HepG2 (cell line): ENCODE results near the gene NUDCD2. TPM values are rescaled to one million over a fixed set of nuclear protein-coding genes. Genes with fewer than 3 reads are reported as not detected.
A peak's percentile ranks its signal among the peaks of the same experiment; 100 is the strongest.

ENCODE experiments used
- BRCA1 ChIP-seq: sonication (generic); formaldehyde crosslinking; IDR thresholded peaks from 2 replicates; pipeline ENCODE4 v1.4.0; 2020; ENCODE audit warnings: missing genetic modification reagents
- CREB1 ChIP-seq, 2 experiments: fragments of 450-650 bp in 1 of 2; IDR thresholded peaks; 2 replicates each; pipeline ENCODE4 v1.6.1; 2016 to 2017; ENCODE audit warnings: control low read depth in 1 of 2, mild to moderate bottlenecking in 1 of 2, missing compliant biosample characterization in 1 of 2, missing genetic modification characterization in 1 of 2
- ERF ChIP-seq: IDR thresholded peaks from 2 replicates; pipeline ENCODE4 v1.6.1; 2018; ENCODE audit warnings: missing biosample characterization, missing genetic modification reagents
- GATA4 ChIP-seq: sonication (generic); IDR thresholded peaks from 2 replicates; pipeline ENCODE4 v1.6.1; 2016; ENCODE audit warnings: antibody characterized with exemption, low read depth, borderline replicate concordance
- GZF1 ChIP-seq: sonication (generic); formaldehyde crosslinking; IDR thresholded peaks from 2 replicates; pipeline ENCODE4 v1.5.1; 2020; ENCODE audit warnings: mild to moderate bottlenecking, missing genetic modification reagents
- ISX ChIP-seq: sonication (generic); formaldehyde crosslinking; conservative IDR thresholded peaks from 2 replicates; pipeline ENCODE4 v1.5.0; 2020; ENCODE audit warnings: missing genetic modification reagents
- MIER2 ChIP-seq: IDR thresholded peaks from 2 replicates; pipeline ENCODE4 v1.6.1; 2016; ENCODE audit warnings: missing biosample characterization, missing genetic modification reagents
- SNRNP70 ChIP-seq: fragments of 200-400 bp; formaldehyde crosslinking; IDR thresholded peaks from 2 replicates; pipeline ENCODE4 v1.6.1; 2017; ENCODE audit warnings: mild to moderate bottlenecking, low read depth, low read length, moderate library complexity
- SOX13 ChIP-seq, 3 experiments: fragments of 450-650 bp in 1 of 3; sonication (generic) in 1 of 3; formaldehyde crosslinking in 1 of 3; IDR thresholded peaks in 2 of 3; conservative IDR thresholded peaks in 1 of 3; 2 replicates each; pipeline versions ENCODE4 v1.5.0 to v1.6.1; 2016 to 2020; ENCODE audit warnings: antibody characterized with exemption in 1 of 3, mild to moderate bottlenecking in 1 of 3, missing compliant biosample characterization in 1 of 3, missing genetic modification reagents in 1 of 3, moderate library complexity in 1 of 3
- SOX6 ChIP-seq, 2 experiments: fragments of 450-650 bp in 1 of 2; sonication (generic) in 1 of 2; formaldehyde crosslinking in 1 of 2; IDR thresholded peaks; 2 replicates each; pipeline versions ENCODE4 v1.4.0 to v1.6.1; 2017 to 2020; ENCODE audit warnings: antibody characterized with exemption in 1 of 2, mild to moderate bottlenecking in 1 of 2, missing genetic modification reagents in 1 of 2
- TBX2 ChIP-seq: sonication (generic); formaldehyde crosslinking; IDR thresholded peaks from 2 replicates; pipeline ENCODE4 v1.5.0; 2020; ENCODE audit warnings: missing genetic modification reagents, mild to moderate bottlenecking, borderline replicate concordance
- TGIF2 ChIP-seq: IDR thresholded peaks from 2 replicates; pipeline ENCODE4 v1.6.1; 2016; ENCODE audit warnings: control low read depth, missing compliant biosample characterization
- THAP8 ChIP-seq: sonication (generic); formaldehyde crosslinking; IDR thresholded peaks from 2 replicates; pipeline ENCODE4 v1.5.1; 2020; ENCODE audit warnings: missing genetic modification reagents, mild to moderate bottlenecking, borderline replicate concordance
- ZNF121 ChIP-seq: sonication (generic); formaldehyde crosslinking; IDR thresholded peaks from 2 replicates; pipeline ENCODE4 v1.5.0; 2020; ENCODE audit warnings: mild to moderate bottlenecking, missing genetic modification reagents
- ZNF205 ChIP-seq: IDR thresholded peaks from 2 replicates; pipeline ENCODE4 v1.6.1; 2018; ENCODE audit warnings: missing biosample characterization, missing genetic modification reagents
- ZNF256 ChIP-seq: sonication (generic); formaldehyde crosslinking; conservative IDR thresholded peaks from 2 replicates; pipeline ENCODE4 v1.4.0; 2020; ENCODE audit warnings: missing genetic modification reagents
- ZNF619 ChIP-seq: sonication (generic); formaldehyde crosslinking; IDR thresholded peaks from 2 replicates; pipeline ENCODE4 v1.4.0; 2020; ENCODE audit warnings: mild to moderate bottlenecking, missing genetic modification reagents
- ZNF670 ChIP-seq: sonication (generic); formaldehyde crosslinking; IDR thresholded peaks from 2 replicates; pipeline ENCODE4 v1.8.0; 2022; ENCODE audit warnings: mild to moderate bottlenecking, missing genetic modification reagents, borderline replicate concordance
- ZNF674 ChIP-seq: sonication (generic); formaldehyde crosslinking; IDR thresholded peaks from 2 replicates; pipeline ENCODE4 v1.5.0; 2020; ENCODE audit warnings: low read depth, mild to moderate bottlenecking, missing genetic modification reagents
- ZNF761 ChIP-seq: sonication (generic); formaldehyde crosslinking; conservative IDR thresholded peaks from 2 replicates; pipeline ENCODE4 v1.4.0; 2020; ENCODE audit warnings: mild to moderate bottlenecking, missing genetic modification reagents
- polyA plus RNA-seq, 8 experiments: library from polyadenylated mRNA; depleted of rRNA in 3 of 8; stranded (reverse) in 7 of 8; unstranded in 1 of 8; fragments of >200 nt; fragmentation: Illumina TruSeq in 4 of 8; extraction: Trizol in 4 of 8; gene quantifications; 2 replicates each; pipeline versions ENCODE4 v1.2.1 to v1.2.3, GENCODE V29; 2011 to 2016; ENCODE audit warnings: low read depth in 4 of 8, missing spikeins in 1 of 8, mixed read lengths in 1 of 8; ENCODE audit not compliant: insufficient read depth in 1 of 8
- total RNA-seq, 5 experiments: library from RNA; depleted of rRNA; stranded (reverse); fragments of >200 nt; fragmentation: Illumina TruSeq; extraction: Trizol; gene quantifications; 2 replicates each; pipeline ENCODE4 v1.2.3, GENCODE V29; 2016; ENCODE audit warnings: low read depth in 1 of 5
- TF ChIP-seq, protein P1 (sequence below): sonication (generic); formaldehyde crosslinking; IDR thresholded peaks from 2 replicates; pipeline ENCODE4 v1.4.0; 2020; ENCODE audit warnings: missing genetic modification reagents, borderline replicate concordance
- TF ChIP-seq, protein P2 (sequence below): sonication (generic); formaldehyde crosslinking; IDR thresholded peaks from 2 replicates; pipeline ENCODE4 v1.5.1; 2020; ENCODE audit warnings: mild to moderate bottlenecking, missing genetic modification reagents, moderate library complexity
- TF ChIP-seq, protein P3 (sequence below): sonication (generic); formaldehyde crosslinking; IDR thresholded peaks from 2 replicates; pipeline ENCODE4 v1.4.0; 2020; ENCODE audit warnings: missing genetic modification reagents

The NUDCD2 gene
- total and polyA plus RNA-seq, 2 of the 13 experiments (the other 11 are each of a cell fraction or from before 2014, with no cell fraction given), result 14.8 to 39.2 TPM

GRCh38 chr5:163459819-163460561, at the start of gene NUDCD2 (continued):
- TF ChIP-seq ZNF256 (CRISPR knock-in tag) (no peak), ZNF121 (CRISPR knock-in tag) (0 out of 2 replicates have a peak, but pooled peaks have one; percentile 8), ZNF670 (peak; percentile 90; the same call in 1 of the 2 replicates), BRCA1 (CRISPR knock-in tag) (no peak), ZNF761 (CRISPR knock-in tag) (0 out of 2 replicates have a peak, but pooled peaks have one; percentile 53), MIER2 (CRISPR knock-in tag) (peak; percentile 17; the same call in 1 of the 2 replicates), ZNF205 (CRISPR knock-in tag) (0 out of 2 replicates have a peak, but pooled peaks have one; percentile 31), SOX6 (IDR thresholded peaks at IDR 0.05) (no peak), SOX6 (CRISPR knock-in tag; IDR thresholded peaks at IDR 0.05) (peak; percentile 63), TBX2 (CRISPR knock-in tag) (peak; percentile 54; the same call in 1 of the 2 replicates), CREB1 (IDR thresholded peaks at IDR 0.05) (peak; percentile 38), CREB1 (CRISPR knock-in tag; IDR thresholded peaks at IDR 0.05) (peak; percentile 61; the same call in 1 of the 2 replicates), ZNF619 (CRISPR knock-in tag) (0 out of 2 replicates have a peak, but pooled peaks have one; percentile 82), TGIF2 (CRISPR knock-in tag) (peak; percentile 55; the same call in 1 of the 2 replicates), ERF (peak; percentile 78), ISX (CRISPR knock-in tag) (0 out of 2 replicates have a peak, but pooled peaks have one; percentile 53), SNRNP70 (no peak), THAP8 (no peak), SOX13 (IDR thresholded peaks at IDR 0.05) (no peak), SOX13 (CRISPR knock-in tag; conservative IDR thresholded peaks at IDR 0.05 in 1 of 2, IDR thresholded peaks at IDR 0.05 in 1 of 2) (peak in 1 of 2 experiments; percentile 60; a peak in 1 of 4 replicates), ZNF674 (CRISPR knock-in tag) (no peak), GATA4 (no peak; the same call in 1 of the 2 replicates), GZF1 (CRISPR knock-in tag) (no peak)
- TF ChIP-seq, protein P1, sequence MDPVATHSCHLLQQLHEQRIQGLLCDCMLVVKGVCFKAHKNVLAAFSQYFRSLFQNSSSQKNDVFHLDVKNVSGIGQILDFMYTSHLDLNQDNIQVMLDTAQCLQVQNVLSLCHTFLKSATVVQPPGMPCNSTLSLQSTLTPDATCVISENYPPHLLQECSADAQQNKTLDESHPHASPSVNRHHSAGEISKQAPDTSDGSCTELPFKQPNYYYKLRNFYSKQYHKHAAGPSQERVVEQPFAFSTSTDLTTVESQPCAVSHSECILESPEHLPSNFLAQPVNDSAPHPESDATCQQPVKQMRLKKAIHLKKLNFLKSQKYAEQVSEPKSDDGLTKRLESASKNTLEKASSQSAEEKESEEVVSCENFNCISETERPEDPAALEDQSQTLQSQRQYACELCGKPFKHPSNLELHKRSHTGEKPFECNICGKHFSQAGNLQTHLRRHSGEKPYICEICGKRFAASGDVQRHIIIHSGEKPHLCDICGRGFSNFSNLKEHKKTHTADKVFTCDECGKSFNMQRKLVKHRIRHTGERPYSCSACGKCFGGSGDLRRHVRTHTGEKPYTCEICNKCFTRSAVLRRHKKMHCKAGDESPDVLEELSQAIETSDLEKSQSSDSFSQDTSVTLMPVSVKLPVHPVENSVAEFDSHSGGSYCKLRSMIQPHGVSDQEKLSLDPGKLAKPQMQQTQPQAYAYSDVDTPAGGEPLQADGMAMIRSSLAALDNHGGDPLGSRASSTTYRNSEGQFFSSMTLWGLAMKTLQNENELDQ (CRISPR knock-in tag), result peak; percentile 47; the same call in 1 of the 2 replicates
- TF ChIP-seq, protein P2, sequence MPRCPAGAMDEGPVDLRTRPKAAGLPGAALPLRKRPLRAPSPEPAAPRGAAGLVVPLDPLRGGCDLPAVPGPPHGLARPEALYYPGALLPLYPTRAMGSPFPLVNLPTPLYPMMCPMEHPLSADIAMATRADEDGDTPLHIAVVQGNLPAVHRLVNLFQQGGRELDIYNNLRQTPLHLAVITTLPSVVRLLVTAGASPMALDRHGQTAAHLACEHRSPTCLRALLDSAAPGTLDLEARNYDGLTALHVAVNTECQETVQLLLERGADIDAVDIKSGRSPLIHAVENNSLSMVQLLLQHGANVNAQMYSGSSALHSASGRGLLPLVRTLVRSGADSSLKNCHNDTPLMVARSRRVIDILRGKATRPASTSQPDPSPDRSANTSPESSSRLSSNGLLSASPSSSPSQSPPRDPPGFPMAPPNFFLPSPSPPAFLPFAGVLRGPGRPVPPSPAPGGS (CRISPR knock-in tag), result peak; percentile 81
- TF ChIP-seq, protein P3, sequence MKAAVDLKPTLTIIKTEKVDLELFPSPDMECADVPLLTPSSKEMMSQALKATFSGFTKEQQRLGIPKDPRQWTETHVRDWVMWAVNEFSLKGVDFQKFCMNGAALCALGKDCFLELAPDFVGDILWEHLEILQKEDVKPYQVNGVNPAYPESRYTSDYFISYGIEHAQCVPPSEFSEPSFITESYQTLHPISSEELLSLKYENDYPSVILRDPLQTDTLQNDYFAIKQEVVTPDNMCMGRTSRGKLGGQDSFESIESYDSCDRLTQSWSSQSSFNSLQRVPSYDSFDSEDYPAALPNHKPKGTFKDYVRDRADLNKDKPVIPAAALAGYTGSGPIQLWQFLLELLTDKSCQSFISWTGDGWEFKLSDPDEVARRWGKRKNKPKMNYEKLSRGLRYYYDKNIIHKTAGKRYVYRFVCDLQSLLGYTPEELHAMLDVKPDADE (CRISPR knock-in tag), result no peak
